Upper lobe of left lung (tissue), 4 donors: ENCODE results near the gene EGLN2.
"Not testable (repeated sequence)": the region's sequence is repeated elsewhere in the genome, so short reads cannot be mapped to it uniquely, and the experiment has no call there.

Source experiments
- CTCF ChIP-seq, 6 experiments: fragments of 450-650 bp in 4 of 6; fragments of 200-600 bp in 2 of 6; sonication (generic) in 2 of 6; IDR thresholded peaks; one replicate each; pipeline ENCODE4 v1.5.1; 2016 to 2019; ENCODE audit warnings: antibody characterized with exemption in 6 of 6
- EP300 ChIP-seq, 4 donors: sonication (generic); formaldehyde crosslinking; IDR thresholded peaks; one replicate each; pipeline ENCODE4 v1.5.1; 2017; ENCODE audit warnings: antibody characterized with exemption in 4 of 4, control low read depth in 2 of 4
- POLR2A ChIP-seq, 4 donors: fragments of 450-650 bp; IDR thresholded peaks; one replicate each; pipeline ENCODE4 v1.5.1; 2016 to 2017; ENCODE audit warnings: antibody characterized with exemption in 4 of 4, mild to moderate bottlenecking in 2 of 4
- POLR2AphosphoS5 ChIP-seq, 2 donors: sonication (generic); formaldehyde crosslinking; IDR thresholded peaks; one replicate each; pipeline ENCODE4 v1.5.1; 2017; ENCODE audit warnings: antibody characterized with exemption in 2 of 2

GRCh38 chr19:40818480-40819399 lies 19.7 kb downstream of the EGLN2 start:
- TF ChIP-seq CTCF (IDR thresholded peaks at IDR 0.05) = peak in 4 of 6 experiments; percentile 45 to 58 (median 50)
- not testable (repeated sequence) for TF ChIP-seq POLR2A, EP300 (IDR thresholded peaks at IDR 0.05)
- peak; percentile 30 to 35 for TF ChIP-seq POLR2AphosphoS5 (IDR thresholded peaks at IDR 0.05)
